Measurements from ENCODE around the gene CAMK4.

GRCh38 chr5:111399113-111399512 is 174.9 kb downstream of the CAMK4 start:
- no peak for TF ChIP-seq CTCF (conservative IDR thresholded peaks at IDR 0.05)
- no peak for TF ChIP-seq EZH2 (IDR thresholded peaks at IDR 0.05; ENCODE audit: low read depth)

Data from PC-9 (cell line).